GM12891 (cell line): ENCODE data around the gene ARPC4.

Source experiments
- PAX5 ChIP-seq: IDR thresholded peaks from 2 replicates; pipeline ENCODE4 v1.6.1; 2011; ENCODE audit warnings: low read length, moderate library complexity, mild to moderate bottlenecking; ENCODE audit not compliant: insufficient read depth, severe bottlenecking
- POLR2A ChIP-seq: IDR thresholded peaks from 2 replicates; pipeline ENCODE4 v1.6.1; 2011; ENCODE audit warnings: low read depth, low read length, control low read depth
- POLR2AphosphoS5 ChIP-seq: IDR thresholded peaks from 2 replicates; pipeline ENCODE4 v1.6.1; 2011; ENCODE audit warnings: low read depth, low read length, control low read depth
- TAF1 ChIP-seq: IDR thresholded peaks from 2 replicates; pipeline ENCODE4 v1.6.1; 2011; ENCODE audit warnings: low read depth, low read length, control low read depth

GRCh38 chr3:9767418-9767817 lies 25.5 kb upstream of the ARPC4 start:
- TF ChIP-seq POLR2AphosphoS5 (no peak), POLR2A (no peak), TAF1 (no peak), PAX5 (no peak)
